ENCODE results near the gene TNFRSF21.

The TNFRSF21 gene

DNA sequence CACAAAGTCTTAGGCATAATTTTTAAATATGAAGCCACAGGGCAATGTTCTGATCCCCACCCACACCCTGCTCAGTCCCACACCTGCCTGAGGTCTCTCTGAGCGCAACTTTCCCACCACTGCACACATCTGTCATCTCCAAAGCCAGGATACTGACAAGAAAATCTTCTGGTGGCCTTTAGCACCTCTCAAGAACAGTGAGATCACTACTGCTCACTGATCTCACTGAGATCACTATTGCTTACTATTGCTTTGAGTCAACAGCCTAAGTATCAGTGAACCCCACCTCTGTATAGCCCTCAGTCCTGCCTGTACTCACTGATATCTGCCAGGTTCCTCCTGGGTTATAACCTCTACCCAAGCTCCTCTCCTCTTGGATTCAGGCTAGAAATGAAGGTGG lies 6.4 kb downstream of the TNFRSF21 start:
- TF ChIP-seq, protein P1, sequence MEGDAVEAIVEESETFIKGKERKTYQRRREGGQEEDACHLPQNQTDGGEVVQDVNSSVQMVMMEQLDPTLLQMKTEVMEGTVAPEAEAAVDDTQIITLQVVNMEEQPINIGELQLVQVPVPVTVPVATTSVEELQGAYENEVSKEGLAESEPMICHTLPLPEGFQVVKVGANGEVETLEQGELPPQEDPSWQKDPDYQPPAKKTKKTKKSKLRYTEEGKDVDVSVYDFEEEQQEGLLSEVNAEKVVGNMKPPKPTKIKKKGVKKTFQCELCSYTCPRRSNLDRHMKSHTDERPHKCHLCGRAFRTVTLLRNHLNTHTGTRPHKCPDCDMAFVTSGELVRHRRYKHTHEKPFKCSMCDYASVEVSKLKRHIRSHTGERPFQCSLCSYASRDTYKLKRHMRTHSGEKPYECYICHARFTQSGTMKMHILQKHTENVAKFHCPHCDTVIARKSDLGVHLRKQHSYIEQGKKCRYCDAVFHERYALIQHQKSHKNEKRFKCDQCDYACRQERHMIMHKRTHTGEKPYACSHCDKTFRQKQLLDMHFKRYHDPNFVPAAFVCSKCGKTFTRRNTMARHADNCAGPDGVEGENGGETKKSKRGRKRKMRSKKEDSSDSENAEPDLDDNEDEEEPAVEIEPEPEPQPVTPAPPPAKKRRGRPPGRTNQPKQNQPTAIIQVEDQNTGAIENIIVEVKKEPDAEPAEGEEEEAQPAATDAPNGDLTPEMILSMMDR (IDR thresholded peaks at IDR 0.05; ENCODE audit: control insufficient read depth, insufficient read depth, low read depth, low read length, missing control alignments): no peak
- no peak overlapping the region for H3K4me3 ChIP-seq (ENCODE audit: control insufficient read depth, low read depth, low read length)
- no peak for DNase-seq (ENCODE audit: low read depth)

DNA sequence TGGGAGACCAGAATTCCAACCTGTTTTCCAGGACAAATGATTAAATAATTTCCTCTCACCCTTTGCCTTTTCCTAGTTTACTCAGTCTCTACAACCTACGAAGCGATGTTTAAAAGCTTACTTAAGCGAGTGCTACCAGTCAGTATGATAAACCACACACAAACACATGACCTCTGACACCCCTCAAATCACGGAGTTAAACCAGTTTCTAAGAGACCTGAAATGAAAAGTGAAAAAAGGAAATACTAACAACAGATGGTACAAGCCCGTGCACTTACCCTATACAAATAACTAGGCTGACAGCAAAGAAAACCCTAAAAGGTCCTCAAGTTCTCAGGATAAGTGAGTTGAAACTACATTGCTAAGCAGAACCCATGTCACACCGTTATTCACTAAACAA lies 7.7 kb downstream of the TNFRSF21 start:
- no peak for DNase-seq (ENCODE audit: low read depth)

DNA sequence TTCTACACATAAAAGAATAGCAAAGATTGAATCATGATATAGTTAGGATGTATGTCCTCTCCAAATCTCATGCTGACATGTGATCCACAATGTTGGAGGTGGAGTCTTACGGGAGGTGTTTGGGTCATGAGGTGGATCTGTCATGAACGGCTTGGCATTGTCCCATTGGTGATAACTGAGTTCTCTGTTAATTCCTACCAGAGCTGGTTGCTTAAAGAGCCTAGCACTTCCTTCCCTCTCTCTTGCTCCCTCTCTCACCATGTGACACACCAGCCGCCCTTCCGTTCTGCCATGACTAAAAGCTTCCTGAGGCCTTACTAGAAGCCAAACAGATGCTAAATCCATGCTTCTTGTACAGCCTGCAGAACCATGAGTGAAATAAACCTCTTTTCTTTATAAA lies 8.3 kb downstream of the TNFRSF21 start:
- no peak for DNase-seq (ENCODE audit: low read depth)
- TF ChIP-seq, protein P1 (IDR thresholded peaks at IDR 0.05; ENCODE audit: control insufficient read depth, insufficient read depth, low read depth, low read length, missing control alignments): no peak
- H3K4me3 ChIP-seq (ENCODE audit: control insufficient read depth, low read depth, low read length): no peak overlapping the region

More for the DNA sequence above, 7.7 kb downstream of the TNFRSF21 start:
- TF ChIP-seq, protein P1 (IDR thresholded peaks at IDR 0.05; ENCODE audit: control insufficient read depth, insufficient read depth, low read depth, low read length, missing control alignments): no peak
- no peak overlapping the region for H3K4me3 ChIP-seq (ENCODE audit: control insufficient read depth, low read depth, low read length)

DNA sequence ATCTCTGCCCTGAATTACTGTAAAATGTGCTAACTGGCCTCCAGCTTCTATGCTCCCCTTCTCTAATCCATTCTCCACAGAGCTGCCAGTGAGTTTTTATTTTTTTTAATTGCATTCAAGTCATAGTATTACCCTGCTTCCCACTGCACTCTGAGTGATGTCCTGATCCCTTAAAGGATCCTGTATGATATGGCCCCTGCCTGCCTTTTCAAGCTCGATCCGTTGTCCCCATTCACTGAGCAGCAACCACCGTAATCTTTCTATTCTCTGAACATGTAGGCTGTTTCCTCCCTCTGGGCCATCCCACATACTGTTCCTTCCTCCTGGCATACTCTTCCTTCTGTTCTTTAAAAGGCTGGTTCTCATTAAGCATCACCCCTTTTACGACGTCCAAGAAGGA lies 9.3 kb downstream of the TNFRSF21 start:
- no peak for DNase-seq (ENCODE audit: low read depth)
- no peak overlapping the region for H3K4me3 ChIP-seq (ENCODE audit: control insufficient read depth, low read depth, low read length)
- TF ChIP-seq, protein P1 (IDR thresholded peaks at IDR 0.05; ENCODE audit: control insufficient read depth, insufficient read depth, low read depth, low read length, missing control alignments): no peak

DNA sequence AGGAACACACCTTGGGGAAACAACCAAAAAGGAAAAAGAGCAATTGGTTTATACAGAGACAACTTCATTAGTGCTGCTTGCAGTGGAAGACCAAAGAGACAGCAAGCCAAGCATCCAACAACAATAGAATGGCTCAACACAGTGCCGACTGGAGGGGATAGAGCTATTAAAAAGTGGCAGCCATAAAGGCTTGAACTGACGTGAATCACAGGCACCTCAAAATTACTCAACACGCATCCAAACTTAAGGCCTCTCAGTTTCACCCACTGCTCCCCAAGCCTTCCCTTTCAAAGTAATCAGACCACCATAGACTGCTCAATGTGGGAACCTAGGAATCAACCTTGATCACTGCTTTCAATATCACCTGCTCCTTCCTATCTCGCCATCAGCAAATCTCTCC lies 9.7 kb downstream of the TNFRSF21 start:
- no peak overlapping the region for H3K4me3 ChIP-seq (ENCODE audit: control insufficient read depth, low read depth, low read length)
- TF ChIP-seq, protein P1 (IDR thresholded peaks at IDR 0.05; ENCODE audit: control insufficient read depth, insufficient read depth, low read depth, low read length, missing control alignments): no peak
- no peak for DNase-seq (ENCODE audit: low read depth)

DNA sequence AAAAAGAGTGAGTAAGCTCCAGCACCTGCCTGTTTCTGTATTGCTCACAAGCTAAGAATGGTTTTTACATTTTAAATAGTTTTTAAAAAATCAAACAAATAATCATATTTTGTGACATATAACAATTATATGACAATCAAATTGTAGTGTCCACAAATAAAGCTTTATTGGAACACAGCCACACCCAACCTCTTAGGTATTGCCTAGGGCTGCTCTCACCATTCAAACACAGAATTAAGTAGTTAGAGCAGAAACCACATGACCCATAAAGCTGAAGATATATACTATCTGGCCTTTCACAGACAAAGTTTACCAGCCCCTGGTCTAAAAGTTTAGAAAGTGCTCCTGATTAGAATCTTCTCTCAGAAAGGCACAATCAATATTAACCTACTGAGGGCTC lies 11.2 kb downstream of the TNFRSF21 start:
- TF ChIP-seq, protein P1 (IDR thresholded peaks at IDR 0.05; ENCODE audit: control insufficient read depth, insufficient read depth, low read depth, low read length, missing control alignments): no peak
- no peak overlapping the region for H3K4me3 ChIP-seq (ENCODE audit: control insufficient read depth, low read depth, low read length)
- DNase-seq (ENCODE audit: low read depth): no peak

DNA sequence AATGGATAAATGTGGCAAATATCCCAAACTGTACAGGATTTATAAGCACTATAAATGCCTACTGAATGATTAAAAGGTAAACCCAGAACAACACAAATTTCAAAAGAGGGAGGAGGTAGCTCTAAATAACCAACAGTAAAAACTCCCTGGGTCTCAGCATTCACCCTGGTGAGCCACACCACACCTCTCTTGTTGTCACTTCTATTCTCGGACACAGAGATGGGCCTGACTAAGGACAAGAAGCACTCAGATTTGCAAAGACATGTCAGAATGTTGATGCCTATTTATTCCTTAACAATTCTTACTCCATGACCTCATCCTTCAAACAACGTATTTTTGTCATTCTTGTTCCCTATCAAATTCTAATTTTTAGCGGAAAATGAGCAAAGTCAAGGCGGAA lies 14.7 kb downstream of the TNFRSF21 start:
- TF ChIP-seq, protein P1 (IDR thresholded peaks at IDR 0.05; ENCODE audit: control insufficient read depth, insufficient read depth, low read depth, low read length, missing control alignments): no peak
- DNase-seq (ENCODE audit: low read depth): no peak
- H3K4me3 ChIP-seq (ENCODE audit: control insufficient read depth, low read depth, low read length): no peak overlapping the region

Data from AG09309 (cell line).